SKM-1 (cell line): ENCODE results near the gene ZSCAN25.
"Not testable (repeated sequence)": the region's sequence is repeated elsewhere in the genome, so short reads cannot be mapped to it uniquely, and the experiment has no call there.

Source experiments
- DNase-seq: peaks from one replicate; lab custom pipeline; 2025; ENCODE audit not compliant: unreplicated experiment; lab: John Stamatoyannopoulos, UW

ZSCAN25 gene

GRCh38 chr7:99644431-99644830 is 27.7 kb downstream of the ZSCAN25 start:
- no peak for DNase-seq

GRCh38 chr7:99645590-99645989 is 28.8 kb downstream of the ZSCAN25 start:
- DNase-seq: no peak

GRCh38 chr7:99648843-99649242 is 32.1 kb downstream of the ZSCAN25 start:
- DNase-seq: no peak

GRCh38 chr7:99651290-99651689 is 34.5 kb downstream of the ZSCAN25 start:
- no peak for DNase-seq

GRCh38 chr7:99652671-99653070 is 35.9 kb downstream of the ZSCAN25 start:
- DNase-seq: no peak

- not testable (repeated sequence) for DNase-seq
Measured at GRCh38 chr7:99653269-99653668, 36.5 kb downstream of the ZSCAN25 start.

- no peak for DNase-seq
Measured at GRCh38 chr7:99653754-99654153, 37.0 kb downstream of the ZSCAN25 start.

GRCh38 chr7:99654626-99655025 is 37.9 kb downstream of the ZSCAN25 start:
- not testable (repeated sequence) for DNase-seq

GRCh38 chr7:99657879-99658278 is 41.1 kb downstream of the ZSCAN25 start:
- not testable (repeated sequence) for DNase-seq

- DNase-seq: no peak
Measured at GRCh38 chr7:99665312-99666012, 48.7 kb downstream of the ZSCAN25 start.

- no peak for DNase-seq
Measured at GRCh38 chr7:99666013-99666395, 49.3 kb downstream of the ZSCAN25 start.

- no peak for DNase-seq
Measured at GRCh38 chr7:99667179-99667578, 50.4 kb downstream of the ZSCAN25 start.

GRCh38 chr7:99668541-99668940 is 51.8 kb downstream of the ZSCAN25 start:
- no peak for DNase-seq

GRCh38 chr7:99669782-99670181 is 53.0 kb downstream of the ZSCAN25 start:
- DNase-seq: no peak

GRCh38 chr7:99672573-99672972 is 55.8 kb downstream of the ZSCAN25 start:
- no peak for DNase-seq

GRCh38 chr7:99674995-99675742 is 58.4 kb downstream of the ZSCAN25 start:
- DNase-seq: no peak

- no peak for DNase-seq
Measured at GRCh38 chr7:99677013-99677647, 60.4 kb downstream of the ZSCAN25 start.

GRCh38 chr7:99677648-99678045 is 60.9 kb downstream of the ZSCAN25 start:
- DNase-seq: no peak

GRCh38 chr7:99679032-99679399 is 62.3 kb downstream of the ZSCAN25 start:
- DNase-seq: no peak

- no peak for DNase-seq
Measured at GRCh38 chr7:99679400-99680191, 62.9 kb downstream of the ZSCAN25 start, which contains the start of gene CYP3A5. Gene CYP3A5 (minus strand): TSS chr7:99679996. CDS start chr7:99679896, 100 bp downstream.
